HG02759 (cell line): ENCODE data around the gene NDUFA8.
"Not testable (repeated sequence)": the region's sequence is repeated elsewhere in the genome, so short reads cannot be mapped to it uniquely, and the experiment has no call there.

Experiments
- ATAC-seq: cut with Tn5 transposase; IDR thresholded peaks from one replicate; pipeline ENCODE4 v1.9.1; 2021; ENCODE audit warnings: mild to moderate bottlenecking, moderate library complexity; ENCODE audit not compliant: unreplicated experiment

The NDUFA8 gene

GRCh38 chr9:122122468-122122867, 37.1 kb downstream of the NDUFA8 start:
- no peak for ATAC-seq

- ATAC-seq = no peak
Measured at GRCh38 chr9:122121931-122122330, 37.6 kb downstream of the NDUFA8 start.

GRCh38 chr9:122121391-122121790, 38.2 kb downstream of the NDUFA8 start:
- ATAC-seq = no peak

- ATAC-seq = no peak
Measured at GRCh38 chr9:122120316-122121071, 39.1 kb downstream of the NDUFA8 start.

GRCh38 chr9:122119721-122120120, 39.9 kb downstream of the NDUFA8 start:
- no peak for ATAC-seq

- ATAC-seq = no peak
Measured at GRCh38 chr9:122119166-122119521, 40.4 kb downstream of the NDUFA8 start.

GRCh38 chr9:122118343-122119165, 41.0 kb downstream of the NDUFA8 start:
- no peak for ATAC-seq

- ATAC-seq = not testable (repeated sequence)
Measured at GRCh38 chr9:122117241-122117640, 42.3 kb downstream of the NDUFA8 start.

GRCh38 chr9:122116448-122117173, 43.0 kb downstream of the NDUFA8 start:
- no peak for ATAC-seq

- no peak for ATAC-seq
Measured at GRCh38 chr9:122116040-122116439, 43.5 kb downstream of the NDUFA8 start.

- no peak for ATAC-seq
Measured at GRCh38 chr9:122115176-122116035, 44.2 kb downstream of the NDUFA8 start.

GRCh38 chr9:122113574-122113973, 46.0 kb downstream of the NDUFA8 start:
- ATAC-seq = no peak

GRCh38 chr9:122112238-122112637, 47.3 kb downstream of the NDUFA8 start:
- ATAC-seq = no peak

- ATAC-seq = no peak
Measured at GRCh38 chr9:122111413-122112085, 48.0 kb downstream of the NDUFA8 start.

- no peak for ATAC-seq
Measured at GRCh38 chr9:122110100-122110833, 49.3 kb downstream of the NDUFA8 start.

GRCh38 chr9:122109035-122109813, 50.4 kb downstream of the NDUFA8 start:
- no peak for ATAC-seq

- no peak for ATAC-seq
Measured at GRCh38 chr9:122107291-122107805, 52.2 kb downstream of the NDUFA8 start.

GRCh38 chr9:122106576-122106975, 53.0 kb downstream of the NDUFA8 start:
- ATAC-seq = no peak
